Panc1 (cell line): ENCODE data around the gene RNF17.

Source experiments
- CTCF ChIP-seq: fragments of 450-650 bp; IDR thresholded peaks from 2 replicates; pipeline ENCODE4 v1.5.1; 2017; ENCODE audit warnings: mild to moderate bottlenecking
- REST ChIP-seq, 2 experiments: IDR thresholded peaks; 2 replicates each; pipeline ENCODE4 v1.6.1; 2011 to 2012; ENCODE audit warnings: low read depth in 2 of 2, control low read depth in 1 of 2, low read length in 1 of 2, mild to moderate bottlenecking in 1 of 2, moderate library complexity in 1 of 2; ENCODE audit not compliant: insufficient read depth in 1 of 2
- SIN3A ChIP-seq: IDR thresholded peaks from 2 replicates; pipeline ENCODE4 v1.6.1; 2012; ENCODE audit warnings: low read depth, mild to moderate bottlenecking, low read length, moderate library complexity, borderline replicate concordance; ENCODE audit not compliant: insufficient read depth
- TCF7L2 ChIP-seq: IDR thresholded peaks from 2 replicates; pipeline ENCODE4 v1.6.1; 2011; ENCODE audit warnings: mild to moderate bottlenecking, low read depth, low read length, inconsistent platforms

GRCh38 chr13:24870380-24870760 is 106.4 kb downstream of the RNF17 start:
- no peak for TF ChIP-seq TCF7L2
- TF ChIP-seq CTCF: no peak
- no peak for TF ChIP-seq SIN3A
- TF ChIP-seq REST (IDR thresholded peaks at IDR 0.05; ENCODE audit: insufficient read depth in 1 of 2, low read depth in 2 of 2, low read length in 1 of 2): no peak
